Right ventricle myocardium inferior (tissue), 1 donor: ENCODE data around the gene COA8. TPM values are rescaled to one million over a fixed set of nuclear protein-coding genes. Genes with fewer than 3 reads are reported as not detected.
A peak's percentile ranks its signal among the peaks of the same experiment; 100 is the strongest.

Experiments
- ATAC-seq: fragments of 200-7000 bp; cut with Tn5 transposase; one replicate; pipeline ENCODE4 v1.9.1; 2020; ENCODE audit warnings: mild to moderate bottlenecking, moderate library complexity
- DNase-seq: peaks from one replicate; pipeline ENCODE4 v3.0.0; 2021; ENCODE audit errors: missing footprints
- intact Hi-C: fragments of 100-400 bp; cut with DNase I; formaldehyde crosslinking; loops from one replicate; pipeline ENCODE4 v1.11.0; 2022
- total RNA-seq: library from RNA; stranded (reverse); fragmentation: NEBNext Ultra II Directional; extraction: Animal tissue kit (Norgen Biotek cat#: 25700); gene quantifications from one replicate; pipeline ENCODE4 v1.2.1, GENCODE V29; 2021
- donor health status: DM: no; HTN: yes; CAD: no; lungs with severe emphysema.

COA8 gene
- total RNA-seq, 1 donor from 2014 or later, result 49.3 TPM

- DNase-seq (peak; percentile 91), ATAC-seq (peak; percentile 67)
- intact Hi-C loops, result loop anchor here (5.0 kb wide), 1 partner anchor 51 kb away; no protein-coding TSS in a partner anchor
Observed at GRCh38 chr14:103628221-103628683, 65.5 kb downstream of the COA8 start.

- intact Hi-C loops, result loop anchor here (5.0 kb wide), 1 partner anchor 52 kb away; no protein-coding TSS in a partner anchor
- ATAC-seq (peak; percentile 91), DNase-seq (peak; percentile 93)
Observed at GRCh38 chr14:103628684-103629502, 66.1 kb downstream of the COA8 start, which contains the start of gene KLC1. KLC1 (plus strand) TSS chr14:103629211; CDS start chr14:103654565, 25,354 bp downstream.

- intact Hi-C loops, result loop anchor here (5.0 kb wide), 1 partner anchor 52 kb away; no protein-coding TSS in a partner anchor
- ATAC-seq (peak; percentile 36), DNase-seq (peak; percentile 78)
Observed at GRCh38 chr14:103629503-103630121, 66.9 kb downstream of the COA8 start.

- ATAC-seq, result no peak
- intact Hi-C loops, result no loop called here
Observed at GRCh38 chr14:103630364-103631108, 67.8 kb downstream of the COA8 start.

GRCh38 chr14:103633391-103633790 is 70.6 kb downstream of the COA8 start:
- ATAC-seq (no peak), DNase-seq (no peak)
- intact Hi-C loops, result no loop called here

More at GRCh38 chr14:103630364-103631108, 67.8 kb downstream of the COA8 start:
- no peak for DNase-seq

GRCh38 chr14:103634156-103634555 is 71.4 kb downstream of the COA8 start:
- intact Hi-C loops, result no loop called here
- DNase-seq, result no peak
- ATAC-seq, result no peak

DNA sequence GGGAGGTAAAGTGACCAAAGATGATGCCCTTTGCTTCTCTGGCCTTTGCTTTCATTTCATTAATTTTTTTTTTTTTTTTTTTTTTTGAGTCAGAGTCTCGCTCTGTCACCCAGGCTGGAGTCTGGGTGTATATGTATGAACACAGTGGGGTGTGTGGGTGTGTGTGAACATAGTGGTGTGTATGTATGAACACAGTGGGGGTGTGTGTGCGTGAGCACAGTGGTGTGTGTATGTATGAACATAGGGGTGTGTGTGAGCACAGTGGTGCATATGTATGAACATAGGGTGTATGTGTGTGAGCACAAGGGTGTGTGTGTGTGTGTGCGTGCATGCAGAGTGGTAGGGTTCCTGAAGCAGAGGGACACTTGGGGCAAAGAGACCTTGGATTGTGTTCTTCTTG is 75.8 kb downstream of the COA8 start:
- no peak for DNase-seq
- peak; percentile 27 for ATAC-seq
- intact Hi-C loops, result no loop called here

Other genes with a start within 250 kb of the COA8 start
- 252 TPM for gene EIF5, start 228.7 kb upstream of the COA8 start, total RNA-seq
- 123 TPM for gene MARK3, start 177.5 kb upstream of the COA8 start, total RNA-seq
- gene CKB, start 40.1 kb upstream of the COA8 start, total RNA-seq, result 577 TPM
- 5.6 TPM for gene TRMT61A, start 33.8 kb upstream of the COA8 start, total RNA-seq
- 16.1 TPM for gene BAG5, start 303 bp upstream of the COA8 start, total RNA-seq
- gene KLC1, start 66.3 kb downstream of the COA8 start, total RNA-seq, result 151 TPM
- 2.8 TPM for gene XRCC3, start 152.5 kb downstream of the COA8 start, total RNA-seq
- gene ZFYVE21, start 152.8 kb downstream of the COA8 start, total RNA-seq, result 46.9 TPM